ENCODE results near the gene BDKRB1.

The BDKRB1 gene

GRCh38 chr14:96260341-96260821 lies 4.4 kb downstream of the BDKRB1 start:
- Histone ChIP-seq H3K4me1 (ENCODE audit: insufficient read depth, low read length) (no peaks in the 10 kb centered on the region), H3K36me3 (ENCODE audit: insufficient read depth, low read length) (no peaks in the 10 kb centered on the region), H4K20me1 (ENCODE audit: insufficient read depth, low read length) (no peaks in the 10 kb centered on the region), H3K9ac (ENCODE audit: low read depth, low read length) (no peak overlapping the region), H3K9me3 (ENCODE audit: insufficient read depth, low read length, severe bottlenecking) (peaks cover 3% of the 10 kb centered on the region), H2AFZ (ENCODE audit: low read depth, low read length) (no peak overlapping the region), H3K79me2 (ENCODE audit: insufficient read depth, low read length) (no peaks in the 10 kb centered on the region), H3K4me3 (ENCODE audit: low read depth in 1 of 2, low read length in 2 of 2) (no peak overlapping the region), H3K4me2 (ENCODE audit: insufficient read depth, low read length) (no peak overlapping the region), H3K27me3 (ENCODE audit: insufficient read depth, low read length, poor library complexity) (peaks cover 7% of the 10 kb centered on the region), H3K27ac (ENCODE audit: low read length) (no peak overlapping the region)
- no peak for TF ChIP-seq CTCF (IDR thresholded peaks at IDR 0.05; ENCODE audit: borderline replicate concordance, extremely low read depth, low read length, poor library complexity, severe bottlenecking)
- TF ChIP-seq EZH2 (IDR thresholded peaks at IDR 0.05; ENCODE audit: borderline replicate concordance, low read depth, low read length, severe bottlenecking), result no peak
- ATAC-seq (ENCODE audit: insufficient read depth, low read depth), result no peak
- no peak for DNase-seq

GRCh38 chr14:96261053-96261452 lies 5.0 kb downstream of the BDKRB1 start:
- H2AFZ ChIP-seq (ENCODE audit: low read depth, low read length), result no peak overlapping the region
- no peaks in the 10 kb centered on the region for H3K79me2 ChIP-seq (ENCODE audit: insufficient read depth, low read length)
- H3K9me3 ChIP-seq (ENCODE audit: insufficient read depth, low read length, severe bottlenecking), result peaks cover 3% of the 10 kb centered on the region
- no peak for TF ChIP-seq EZH2 (IDR thresholded peaks at IDR 0.05; ENCODE audit: borderline replicate concordance, low read depth, low read length, severe bottlenecking)
- TF ChIP-seq CTCF (IDR thresholded peaks at IDR 0.05; ENCODE audit: borderline replicate concordance, extremely low read depth, low read length, poor library complexity, severe bottlenecking), result no peak
- H4K20me1 ChIP-seq (ENCODE audit: insufficient read depth, low read length), result no peaks in the 10 kb centered on the region
- no peak overlapping the region for H3K27ac ChIP-seq (ENCODE audit: low read length)
- no peak overlapping the region for H3K4me2 ChIP-seq (ENCODE audit: insufficient read depth, low read length)
- no peak overlapping the region for H3K4me3 ChIP-seq (ENCODE audit: low read depth in 1 of 2, low read length in 2 of 2)
- no peak for DNase-seq
- H3K27me3 ChIP-seq (ENCODE audit: insufficient read depth, low read length, poor library complexity), result peaks cover 7% of the 10 kb centered on the region
- no peaks in the 10 kb centered on the region for H3K4me1 ChIP-seq (ENCODE audit: insufficient read depth, low read length)
- no peaks in the 10 kb centered on the region for H3K36me3 ChIP-seq (ENCODE audit: insufficient read depth, low read length)
- no peak for ATAC-seq (ENCODE audit: insufficient read depth, low read depth)
- no peak overlapping the region for H3K9ac ChIP-seq (ENCODE audit: low read depth, low read length)

- no peak for DNase-seq
- H3K9ac ChIP-seq (ENCODE audit: low read depth, low read length), result no peak overlapping the region
- H3K4me2 ChIP-seq (ENCODE audit: insufficient read depth, low read length), result no peak overlapping the region
- no peaks in the 10 kb centered on the region for H4K20me1 ChIP-seq (ENCODE audit: insufficient read depth, low read length)
- no peak overlapping the region for H3K27ac ChIP-seq (ENCODE audit: low read length)
- H3K4me3 ChIP-seq (ENCODE audit: low read depth in 1 of 2, low read length in 2 of 2), result no peak overlapping the region
- no peak overlapping the region for H2AFZ ChIP-seq (ENCODE audit: low read depth, low read length)
- no peak for ATAC-seq (ENCODE audit: insufficient read depth, low read depth)
- H3K27me3 ChIP-seq (ENCODE audit: insufficient read depth, low read length, poor library complexity), result peaks cover 7% of the 10 kb centered on the region
- H3K4me1 ChIP-seq (ENCODE audit: insufficient read depth, low read length), result no peaks in the 10 kb centered on the region
- peaks cover 3% of the 10 kb centered on the region for H3K9me3 ChIP-seq (ENCODE audit: insufficient read depth, low read length, severe bottlenecking)
- no peaks in the 10 kb centered on the region for H3K36me3 ChIP-seq (ENCODE audit: insufficient read depth, low read length)
- no peaks in the 10 kb centered on the region for H3K79me2 ChIP-seq (ENCODE audit: insufficient read depth, low read length)
- TF ChIP-seq EZH2 (IDR thresholded peaks at IDR 0.05; ENCODE audit: borderline replicate concordance, low read depth, low read length, severe bottlenecking), result no peak
- TF ChIP-seq CTCF (IDR thresholded peaks at IDR 0.05; ENCODE audit: borderline replicate concordance, extremely low read depth, low read length, poor library complexity, severe bottlenecking), result no peak
These were observed 6.0 kb downstream of the BDKRB1 start for GRCh38 chr14:96261772-96262655.
